Measurements from ENCODE around the gene NCAPG. TPM values are rescaled to one million over a fixed set of nuclear protein-coding genes. Genes with fewer than 3 reads are reported as not detected.

The NCAPG gene
- polyA plus RNA-seq, 3 donors: not detected

DNA sequence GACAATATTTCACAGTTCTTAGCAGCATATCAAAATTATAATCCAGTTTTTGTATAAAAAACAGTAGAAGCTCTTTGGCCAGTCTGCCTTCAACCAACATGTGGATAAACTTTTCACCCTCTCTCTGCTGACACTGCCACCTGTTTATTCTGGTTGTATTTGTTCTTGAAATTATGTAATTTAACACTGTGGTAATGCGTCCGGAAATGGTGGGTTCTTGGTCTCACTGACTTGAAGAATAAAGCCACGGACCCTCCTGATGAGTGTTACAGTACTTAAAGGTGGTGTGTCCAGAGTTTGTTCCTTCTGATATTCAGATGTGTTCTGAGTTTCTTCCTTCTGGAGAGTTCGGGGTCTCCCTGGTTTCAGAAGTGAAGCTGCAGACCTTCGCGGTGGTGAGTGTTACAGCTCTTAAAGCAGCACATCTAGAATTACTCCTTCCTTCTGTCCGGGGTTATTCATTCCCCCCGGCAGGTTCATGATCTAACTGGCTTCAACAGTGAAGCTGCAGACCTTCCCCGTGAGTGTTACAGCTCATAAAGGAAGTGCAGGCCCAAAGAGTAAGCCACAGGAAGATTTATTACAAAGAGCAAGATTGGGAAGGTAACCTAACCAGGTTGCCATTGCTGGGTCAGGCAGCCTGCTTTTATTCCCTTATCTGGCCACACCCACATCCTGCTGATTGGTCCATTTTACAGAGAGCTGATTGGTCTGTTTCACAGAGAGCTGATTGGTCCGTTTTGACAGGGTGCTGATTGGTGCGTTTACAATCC lies 45.1 kb upstream of the NCAPG start:
- H4K20me1 ChIP-seq (ENCODE audit: insufficient read depth, low read length): no peaks in the 10 kb centered on the region
- H3K4me2 ChIP-seq (replicated peaks; ENCODE audit: extremely low read depth, low read length, poor library complexity, severe bottlenecking): no peak overlapping the region
- peaks cover 5 to 13% of the 10 kb centered on the region in 2 donors for H3K9me3 ChIP-seq (replicated peaks in 1 of 2; ENCODE audit: control insufficient read depth in 1 of 2, insufficient read depth in 1 of 2, low read length in 2 of 2)
- no peaks in the 10 kb centered on the region for H3K36me3 ChIP-seq (replicated peaks in 1 of 2; ENCODE audit: control insufficient read depth in 1 of 2, insufficient read depth in 2 of 2, low read length in 2 of 2)
- Mint-ChIP-seq H3K36me3 (no peaks in the 10 kb centered on the region), H3K27me3 (ENCODE audit: low read depth in 3 of 3) (peaks cover 0 to 3% (median 0%) of the 10 kb centered on the region in 3 donors), H3K4me3 (no peak overlapping the region), H3K9me3 (peaks cover 0 to 15% (median 10%) of the 10 kb centered on the region in 7 donors), H3K4me1 (peaks cover 3% of the 10 kb centered on the region), H3K27ac (no peak overlapping the region)
- H3K79me2 ChIP-seq (ENCODE audit: insufficient read depth, low read length): no peaks in the 10 kb centered on the region
- H3K27ac ChIP-seq (ENCODE audit: low read depth in 1 of 2, low read length in 2 of 2): no peak overlapping the region
- no peak overlapping the region for H3K9ac ChIP-seq (ENCODE audit: insufficient read depth, low read length, poor library complexity, severe bottlenecking)
- H3K4me3 ChIP-seq (replicated peaks in 1 of 3; ENCODE audit: low read depth in 2 of 3, low read length in 3 of 3): no peak overlapping the region
- no peaks in the 10 kb centered on the region for H3K4me1 ChIP-seq (ENCODE audit: control insufficient read depth in 1 of 2, insufficient read depth in 2 of 2, low read length in 2 of 2)
- H2AFZ ChIP-seq (ENCODE audit: insufficient read depth, low read depth, low read length, poor library complexity, severe bottlenecking): no peak overlapping the region
- 22% methylated on average over 5 of the region's 11 CpGs for WGBS (ENCODE audit: insufficient coverage)
- intact Hi-C loops (cut with micrococcal nuclease): no loop called here
- TF ChIP-seq, protein P1, sequence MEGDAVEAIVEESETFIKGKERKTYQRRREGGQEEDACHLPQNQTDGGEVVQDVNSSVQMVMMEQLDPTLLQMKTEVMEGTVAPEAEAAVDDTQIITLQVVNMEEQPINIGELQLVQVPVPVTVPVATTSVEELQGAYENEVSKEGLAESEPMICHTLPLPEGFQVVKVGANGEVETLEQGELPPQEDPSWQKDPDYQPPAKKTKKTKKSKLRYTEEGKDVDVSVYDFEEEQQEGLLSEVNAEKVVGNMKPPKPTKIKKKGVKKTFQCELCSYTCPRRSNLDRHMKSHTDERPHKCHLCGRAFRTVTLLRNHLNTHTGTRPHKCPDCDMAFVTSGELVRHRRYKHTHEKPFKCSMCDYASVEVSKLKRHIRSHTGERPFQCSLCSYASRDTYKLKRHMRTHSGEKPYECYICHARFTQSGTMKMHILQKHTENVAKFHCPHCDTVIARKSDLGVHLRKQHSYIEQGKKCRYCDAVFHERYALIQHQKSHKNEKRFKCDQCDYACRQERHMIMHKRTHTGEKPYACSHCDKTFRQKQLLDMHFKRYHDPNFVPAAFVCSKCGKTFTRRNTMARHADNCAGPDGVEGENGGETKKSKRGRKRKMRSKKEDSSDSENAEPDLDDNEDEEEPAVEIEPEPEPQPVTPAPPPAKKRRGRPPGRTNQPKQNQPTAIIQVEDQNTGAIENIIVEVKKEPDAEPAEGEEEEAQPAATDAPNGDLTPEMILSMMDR (IDR thresholded peaks at IDR 0.05): no peak
- no peak for DNase-seq
- no peaks in the 10 kb centered on the region for H3K27me3 ChIP-seq (ENCODE audit: control insufficient read depth in 2 of 2, insufficient read depth in 2 of 2, low read length in 2 of 2)

DNA sequence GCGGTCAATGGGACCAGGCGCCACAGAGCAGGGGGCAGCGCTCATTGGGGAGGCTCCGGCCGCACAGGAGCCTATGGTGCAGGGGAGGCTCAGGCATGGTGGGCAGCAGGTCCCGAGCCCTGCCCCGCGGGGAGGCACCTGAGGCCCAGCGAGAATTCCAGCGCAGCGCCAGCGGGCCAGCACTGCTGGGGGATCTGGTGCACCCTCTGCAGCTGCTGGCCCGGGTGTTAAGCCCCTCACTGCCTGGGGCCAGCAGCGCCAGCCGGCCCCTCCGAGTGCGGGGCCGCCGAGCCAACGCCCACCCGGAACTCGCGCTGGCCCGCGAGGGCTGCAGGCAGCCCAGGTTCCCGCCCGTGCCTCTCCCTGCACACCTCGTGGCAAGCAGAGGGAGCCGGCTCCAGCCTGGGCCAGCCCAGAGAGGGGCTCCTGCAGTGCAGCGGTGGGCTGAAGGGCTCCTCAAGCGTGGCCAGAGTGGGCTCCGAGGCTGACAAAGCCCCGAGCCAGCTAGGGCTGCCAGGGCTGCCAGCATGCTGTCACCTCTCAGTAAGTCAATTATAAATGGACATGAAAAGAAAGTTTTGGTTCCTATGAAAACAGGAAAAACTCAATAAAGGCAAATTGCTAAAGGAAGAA lies 43.8 kb upstream of the NCAPG start:
- H3K4me2 ChIP-seq (replicated peaks; ENCODE audit: extremely low read depth, low read length, poor library complexity, severe bottlenecking): no peak overlapping the region
- peaks cover 5 to 13% of the 10 kb centered on the region in 2 donors for H3K9me3 ChIP-seq (replicated peaks in 1 of 2; ENCODE audit: control insufficient read depth in 1 of 2, insufficient read depth in 1 of 2, low read length in 2 of 2)
- no peak overlapping the region for H3K27ac ChIP-seq (ENCODE audit: low read depth in 1 of 2, low read length in 2 of 2)
- Mint-ChIP-seq H3K9me3 (peaks cover 0 to 15% (median 10%) of the 10 kb centered on the region in 7 donors), H3K27me3 (ENCODE audit: low read depth in 3 of 3) (peaks cover 0 to under 1% (median 0%) of the 10 kb centered on the region in 3 donors), H3K36me3 (no peaks in the 10 kb centered on the region), H3K27ac (no peak overlapping the region), H3K4me3 (no peak overlapping the region), H3K4me1 (peaks cover 3% of the 10 kb centered on the region)
- intact Hi-C loops (cut with micrococcal nuclease): no loop called here
- H3K9ac ChIP-seq (ENCODE audit: insufficient read depth, low read length, poor library complexity, severe bottlenecking): no peak overlapping the region
- no peak overlapping the region for H3K4me3 ChIP-seq (replicated peaks in 1 of 3; ENCODE audit: low read depth in 2 of 3, low read length in 3 of 3)
- no peak overlapping the region for H2AFZ ChIP-seq (ENCODE audit: insufficient read depth, low read depth, low read length, poor library complexity, severe bottlenecking)
- no peaks in the 10 kb centered on the region for H4K20me1 ChIP-seq (ENCODE audit: insufficient read depth, low read length)
- H3K4me1 ChIP-seq (ENCODE audit: control insufficient read depth in 1 of 2, insufficient read depth in 2 of 2, low read length in 2 of 2): no peaks in the 10 kb centered on the region
- no peak for DNase-seq
- WGBS (ENCODE audit: insufficient coverage): 97% methylated on average over 30 of the region's 33 CpGs
- TF ChIP-seq, protein P1 (IDR thresholded peaks at IDR 0.05): no peak
- H3K79me2 ChIP-seq (ENCODE audit: insufficient read depth, low read length): no peaks in the 10 kb centered on the region
- no peaks in the 10 kb centered on the region for H3K36me3 ChIP-seq (replicated peaks in 1 of 2; ENCODE audit: control insufficient read depth in 1 of 2, insufficient read depth in 2 of 2, low read length in 2 of 2)
- no peaks in the 10 kb centered on the region for H3K27me3 ChIP-seq (ENCODE audit: control insufficient read depth in 2 of 2, insufficient read depth in 2 of 2, low read length in 2 of 2)
